ENCODE data around the gene BAIAP2. TPM values are rescaled to one million over a fixed set of nuclear protein-coding genes. Genes with fewer than 3 reads are reported as not detected.

The BAIAP2 gene
- total RNA-seq, 1 donor from 2014 or later: 101 TPM

- DNase-seq (ENCODE audit: low spot score): no peak
Observed at GRCh38 chr17:81159611-81160265, 124.8 kb downstream of the BAIAP2 start.

GRCh38 chr17:81160306-81160705 is 125.4 kb downstream of the BAIAP2 start:
- DNase-seq (ENCODE audit: low spot score): peak; percentile 34

- no peak for DNase-seq (ENCODE audit: low spot score)
Observed at GRCh38 chr17:81160747-81161453, 125.9 kb downstream of the BAIAP2 start.

- no peak for DNase-seq (ENCODE audit: low spot score)
Observed at GRCh38 chr17:81161536-81161935, 126.6 kb downstream of the BAIAP2 start.

- no peak for DNase-seq (ENCODE audit: low spot score)
Observed at GRCh38 chr17:81161972-81162371, 127.0 kb downstream of the BAIAP2 start.

- no peak for DNase-seq (ENCODE audit: low spot score)
Observed at GRCh38 chr17:81162491-81162890, 127.5 kb downstream of the BAIAP2 start.

DNA sequence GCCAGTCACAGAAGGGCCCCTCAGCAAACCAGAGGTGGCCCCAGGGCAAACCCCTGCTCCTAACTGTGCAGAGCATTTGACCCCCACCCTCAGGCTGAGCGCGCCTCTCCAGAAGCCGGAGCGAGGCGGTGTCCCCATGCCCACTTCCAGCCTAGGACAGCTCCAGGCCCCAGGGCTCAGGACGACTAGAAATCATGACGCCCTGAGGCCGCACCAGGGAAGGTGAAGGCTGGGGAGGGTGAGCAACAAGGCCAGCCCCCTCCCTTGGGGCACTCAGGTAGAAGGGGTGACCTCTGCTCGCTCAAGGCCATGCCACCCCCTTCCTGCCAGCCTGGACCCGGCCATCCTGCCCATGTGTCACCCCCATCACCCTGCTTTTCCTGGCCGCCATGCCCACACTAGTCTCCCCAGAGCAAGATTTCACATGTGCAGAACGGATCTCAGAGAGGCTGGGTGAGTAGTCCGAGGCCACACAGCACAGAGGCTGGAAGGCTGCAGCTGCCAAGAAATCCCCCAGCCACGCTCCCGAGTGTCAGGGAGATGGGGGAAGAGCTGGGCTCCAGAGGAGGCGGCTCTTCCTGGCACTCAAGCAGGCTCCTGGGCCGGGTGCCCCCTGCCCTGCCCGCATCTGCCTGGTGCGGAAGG is 128.2 kb downstream of the BAIAP2 start:
- no peak for DNase-seq (ENCODE audit: low spot score)

DNA sequence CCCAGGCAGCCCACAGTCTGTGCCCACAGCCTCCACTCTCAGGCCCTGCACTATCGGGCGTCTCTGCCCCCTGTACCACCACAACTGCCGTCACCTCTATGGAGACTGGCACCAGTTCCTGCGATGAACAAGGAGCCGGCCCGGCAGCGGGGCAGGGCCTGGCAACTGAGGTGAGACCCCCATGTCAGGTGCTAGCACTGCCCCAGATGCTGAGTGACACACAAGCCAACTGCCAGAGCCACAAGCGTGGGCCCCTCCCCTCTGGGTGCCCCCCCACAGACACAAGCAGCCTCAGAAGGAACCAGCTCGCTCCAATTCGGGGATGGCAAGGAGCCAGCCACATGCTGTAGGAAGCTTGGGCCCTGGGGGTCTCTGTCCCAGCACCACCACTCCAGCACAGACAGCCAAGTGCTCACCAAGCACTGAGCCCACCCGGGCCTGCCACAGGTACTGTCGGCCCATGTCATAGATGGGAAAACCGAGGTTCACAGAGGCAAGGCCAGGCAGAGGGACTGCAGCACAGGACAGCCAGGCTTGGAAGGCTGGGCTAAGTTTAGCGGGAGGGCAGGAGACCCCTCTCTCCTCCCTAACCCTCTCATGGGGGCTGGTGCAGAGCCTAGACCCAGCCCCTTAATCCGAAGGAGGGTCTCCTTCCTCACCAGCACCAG is 128.9 kb downstream of the BAIAP2 start:
- DNase-seq (ENCODE audit: low spot score): no peak

GRCh38 chr17:81164371-81165245 is 129.7 kb downstream of the BAIAP2 start:
- no peak for DNase-seq (ENCODE audit: low spot score)

GRCh38 chr17:81165246-81166032 is 130.5 kb downstream of the BAIAP2 start, which contains the start of gene PVALEF:
TSS of gene PVALEF (plus strand) at chr17:81165507. CDS start at chr17:81181227, 15,720 bp downstream.
- DNase-seq (ENCODE audit: low spot score): no peak

DNA sequence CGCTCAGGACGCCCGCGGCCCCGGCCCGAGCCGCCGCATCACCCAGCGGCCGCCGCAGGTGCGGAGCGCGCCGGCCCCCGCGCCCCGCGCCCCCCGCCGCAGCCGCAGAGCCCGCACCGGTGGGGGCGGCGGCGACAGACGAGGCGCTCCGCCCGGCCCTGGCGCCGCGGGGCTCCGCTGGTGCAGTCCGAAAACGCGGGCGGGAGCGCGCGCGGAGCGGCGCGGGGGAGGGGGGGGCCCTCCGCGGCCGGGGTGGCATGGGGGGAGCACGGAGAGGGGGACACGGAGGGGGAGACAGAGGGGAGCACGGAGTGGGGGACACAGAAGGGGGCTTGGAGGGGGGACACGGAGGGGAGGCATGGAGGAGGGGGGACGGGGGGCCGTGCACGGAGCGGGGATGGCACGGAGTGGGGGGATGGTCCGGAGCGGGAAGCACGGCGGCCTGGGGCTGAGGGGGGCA is 131.1 kb downstream of the BAIAP2 start, which contains the start of gene AATK:
AATK (minus strand) TSS at position 189 of the 460 bp plus-strand sequence. CDS start 229 bp downstream, outside the sequence.
- no peak for DNase-seq (ENCODE audit: low spot score)

Other genes starting within 250 kb of the BAIAP2 start
- gene CHMP6, start 43.3 kb upstream of the BAIAP2 start, total RNA-seq: 31.5 TPM
- not detected for gene PVALEF, start 130.4 kb downstream of the BAIAP2 start, total RNA-seq
- gene AATK, start 131.1 kb downstream of the BAIAP2 start, total RNA-seq: 14.2 TPM
- gene CEP131, start 187.8 kb downstream of the BAIAP2 start, total RNA-seq: 12.7 TPM
- gene TEPSIN, start 203.9 kb downstream of the BAIAP2 start, total RNA-seq: 57.9 TPM
- 38.1 TPM for gene NDUFAF8, start 204.2 kb downstream of the BAIAP2 start, total RNA-seq